SK-N-SH (cell line): ENCODE data around the gene GLB1L3. TPM values are rescaled to one million over a fixed set of nuclear protein-coding genes. Genes with fewer than 3 reads are reported as not detected.

Experiments
- CTCF ChIA-PET: fragments of 300-600, 350-600 bp; formaldehyde crosslinking; extraction: SDS; loops from one replicate; lab custom pipeline; 2021; lab: Yijun Ruan, JAX
- POLR2A ChIA-PET: fragments of 350-600 bp; sonication (Branson Sonifier 250); formaldehyde crosslinking; extraction: SDS; loops from one replicate; lab custom pipeline; 2020; ENCODE audit warnings: antibody characterized with exemption, inconsistent platforms; lab: Yijun Ruan, JAX
- DNase-seq: peaks from one replicate; pipeline ENCODE4 v3.0.0; 2012
- H2AFZ ChIP-seq: fragments of 200-600 bp; sonication (generic); 2 replicates; pipeline ENCODE4 v1.8.1; 2016; ENCODE audit warnings: antibody characterized with exemption, mild to moderate bottlenecking, low read depth
- H3F3A ChIP-seq: fragments of 200-600 bp; sonication (generic); replicated peaks from 2 replicates; pipeline ENCODE3; 2016; ENCODE audit warnings: antibody characterized with exemption, mild to moderate bottlenecking; ENCODE audit not compliant: insufficient read depth
- H3K27ac ChIP-seq, 2 experiments: fragments of 200-500 bp in 1 of 2; fragments of 200-600 bp in 1 of 2; sonication (Bioruptor generic) in 1 of 2; sonication (generic), shearing (Covaris generic) in 1 of 2; 2 replicates each; pipeline versions ENCODE4 v1.5.1 to v1.6.1; 2014 to 2016; ENCODE audit warnings: low read depth in 2 of 2, inconsistent platforms in 1 of 2, low read length in 1 of 2, mild to moderate bottlenecking in 1 of 2, mixed read lengths in 1 of 2
- H3K27me3 ChIP-seq: fragments of 200-600 bp; sonication (generic), shearing (Covaris generic); 2 replicates; pipeline ENCODE4 v1.6.1; 2016; ENCODE audit warnings: mixed run types; ENCODE audit not compliant: insufficient read depth
- H3K36me3 ChIP-seq, 2 experiments: fragments of 200-500 bp in 1 of 2; fragments of 200-600 bp in 1 of 2; sonication (Bioruptor generic) in 1 of 2; sonication (generic) in 1 of 2; replicated peaks in 1 of 2; 2 replicates each; pipeline versions ENCODE3 to v1.5.1; 2014 to 2016; ENCODE audit warnings: low read length in 1 of 2, mild to moderate bottlenecking in 1 of 2; ENCODE audit not compliant: insufficient read depth in 2 of 2, control insufficient read depth in 1 of 2
- H3K4me1 ChIP-seq, 2 experiments: fragments of 200-500 bp in 1 of 2; fragments of 200-600 bp in 1 of 2; sonication (Bioruptor generic) in 1 of 2; sonication (generic), shearing (Covaris generic) in 1 of 2; 2 replicates each; pipeline versions ENCODE4 v1.5.1 to v1.6.1; 2014 to 2016; ENCODE audit warnings: low read depth in 1 of 2, low read length in 1 of 2, mixed run types in 1 of 2; ENCODE audit not compliant: insufficient read depth in 2 of 2, control insufficient read depth in 1 of 2
- H3K4me2 ChIP-seq: fragments of 200-600 bp; sonication (generic), shearing (Covaris generic); 2 replicates; pipeline ENCODE4 v1.6.1; 2017; ENCODE audit warnings: mixed run types
- H3K4me3 ChIP-seq, 2 experiments: fragments of 200-500 bp in 1 of 2; fragments of 200-600 bp in 1 of 2; sonication (Bioruptor generic) in 1 of 2; sonication (generic), shearing (Covaris generic) in 1 of 2; 2 replicates each; pipeline versions ENCODE4 v1.5.1 to v1.8.1; 2014 to 2016; ENCODE audit warnings: low read depth in 2 of 2, inconsistent platforms in 1 of 2, low read length in 1 of 2, mild to moderate bottlenecking in 1 of 2, mixed read lengths in 1 of 2, moderate library complexity in 1 of 2
- H3K79me2 ChIP-seq: fragments of 200-600 bp; sonication (generic); 2 replicates; pipeline ENCODE4 v1.8.1; 2017; ENCODE audit warnings: mild to moderate bottlenecking; ENCODE audit not compliant: insufficient read depth
- H3K9ac ChIP-seq: fragments of 200-600 bp; sonication (generic); 2 replicates; pipeline ENCODE4 v1.6.1; 2017; ENCODE audit warnings: mixed run types
- H3K9me2 ChIP-seq: fragments of 200-600 bp; sonication (generic); 2 replicates; pipeline ENCODE4 v1.6.1; 2017; ENCODE audit warnings: mixed run types
- H3K9me3 ChIP-seq: fragments of 200-600 bp; sonication (generic); 2 replicates; pipeline ENCODE4 v1.6.1; 2017; ENCODE audit warnings: mixed run types, mild to moderate bottlenecking, moderate library complexity
- H4K20me1 ChIP-seq: fragments of 200-600 bp; sonication (generic); 2 replicates; pipeline ENCODE4 v1.6.1; 2017; ENCODE audit warnings: mild to moderate bottlenecking, mixed run types; ENCODE audit not compliant: insufficient read depth
- EZH2phosphoT487 ChIP-seq: fragments of 200-600 bp; sonication (generic); IDR thresholded peaks from 2 replicates; pipeline ENCODE4 v1.6.1; 2017; ENCODE audit warnings: low read depth, mixed run types, mild to moderate bottlenecking, antibody characterized with exemption, moderate library complexity, borderline replicate concordance
- FOXM1 ChIP-seq: IDR thresholded peaks from 2 replicates; pipeline ENCODE4 v1.4.0; 2012; ENCODE audit warnings: low read depth, mild to moderate bottlenecking
- IRF3 ChIP-seq: fragments of 150-350 bp; IDR thresholded peaks from 2 replicates; pipeline ENCODE4 v1.6.1; 2016; ENCODE audit warnings: mild to moderate bottlenecking, low read depth, low read length
- RCOR1 ChIP-seq: fragments of 150-350 bp; IDR thresholded peaks from 2 replicates; pipeline ENCODE4 v1.6.1; 2017; ENCODE audit warnings: antibody characterized with exemption, low read length
- RFX5 ChIP-seq: IDR thresholded peaks from 2 replicates; pipeline ENCODE4 v1.6.1; 2012; ENCODE audit warnings: mild to moderate bottlenecking, improper control_type of control experiment, low read length
- RXRA ChIP-seq: IDR thresholded peaks from 2 replicates; pipeline ENCODE4 v1.4.0; 2012; ENCODE audit warnings: low read depth, mild to moderate bottlenecking, borderline replicate concordance
- TAF1 ChIP-seq: IDR thresholded peaks from 2 replicates; pipeline ENCODE4 v1.6.1; 2012; ENCODE audit warnings: low read depth, mild to moderate bottlenecking, low read length, moderate library complexity, borderline replicate concordance
- TEAD4 ChIP-seq: IDR thresholded peaks from 2 replicates; pipeline ENCODE4 v1.4.0; 2012; ENCODE audit warnings: mild to moderate bottlenecking, borderline replicate concordance; ENCODE audit not compliant: insufficient read depth
- ZBTB33 ChIP-seq: IDR thresholded peaks from 2 replicates; pipeline ENCODE4 v1.4.0; 2012; ENCODE audit warnings: low read depth, borderline replicate concordance
- WGBS: methylation state at CpG from one replicate; pipeline ENCODE4 v1.1.6; 2017; ENCODE audit warnings: low lambda C conversion rate; 5-methylcytosine and 5-hydroxymethylcytosine counted together
- polyA plus RNA-seq, 3 experiments: library from polyadenylated mRNA; depleted of rRNA; stranded (reverse); fragments of >200 nt; gene quantifications; 2 replicates each; pipeline ENCODE4 v1.2.3, GENCODE V29; 2012
- TF ChIP-seq, protein P1 (sequence below): IDR thresholded peaks from 2 replicates; pipeline ENCODE4 v1.4.0; 2012; ENCODE audit warnings: low read depth

The GLB1L3 gene
- polyA plus RNA-seq, 1 of the 3 experiments (the other 2 are of a cell fraction): not detected

GRCh38 chr11:134356656-134357544 is 80.7 kb downstream of the GLB1L3 start (continued):
- TF ChIP-seq ZBTB33 (no peak), RCOR1 (no peak)

GRCh38 chr11:134357545-134357839 is 81.3 kb downstream of the GLB1L3 start:
- 29% methylated on average over 3 of the region's 8 CpGs for WGBS
- Histone ChIP-seq H4K20me1 (no peaks in the 10 kb centered on the region), H3K4me2 (no peak overlapping the region), H3K79me2 (no peaks in the 10 kb centered on the region), H3F3A (no peaks in the 10 kb centered on the region), H3K4me3 (no peak overlapping the region)
- no peak for DNase-seq
- POLR2A ChIA-PET: no interaction called here
- TF ChIP-seq FOXM1 (no peak), TEAD4 (no peak), RFX5 (no peak), EZH2phosphoT487 (no peak), IRF3 (no peak), RXRA (no peak), TAF1 (no peak)
- TF ChIP-seq, protein P1, sequence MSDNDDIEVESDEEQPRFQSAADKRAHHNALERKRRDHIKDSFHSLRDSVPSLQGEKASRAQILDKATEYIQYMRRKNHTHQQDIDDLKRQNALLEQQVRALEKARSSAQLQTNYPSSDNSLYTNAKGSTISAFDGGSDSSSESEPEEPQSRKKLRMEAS: no peak
- TF ChIP-seq, all 33 proteins: peak for 0
- no peak overlapping the region for H3K27ac ChIP-seq
- H3K27me3 ChIP-seq: no peaks in the 10 kb centered on the region
- H3K9me3 ChIP-seq: no peaks in the 10 kb centered on the region
- no peaks in the 10 kb centered on the region; a peak in 1 of 4 replicates for H3K4me1 ChIP-seq
- CTCF ChIA-PET: interaction anchor here (0.6 to 0.8 kb wide), 2 partner anchors 511 to 1416 kb away, joined by 3 read pairs; no protein-coding TSS in a partner anchor
- no peaks in the 10 kb centered on the region for H3K36me3 ChIP-seq
- no peak overlapping the region for H2AFZ ChIP-seq
- H3K9me2 ChIP-seq: no peaks in the 10 kb centered on the region
- no peak overlapping the region for H3K9ac ChIP-seq
